Thoracic aorta (tissue), 2 donors: ENCODE measurements around the gene LEFTY1. TPM values are rescaled to one million over a fixed set of nuclear protein-coding genes. Genes with fewer than 3 reads are reported as not detected.

Experiments
- ATAC-seq: fragments of 150-250 bp; one replicate; pipeline ENCODE4 v1.8.0; 2017; ENCODE audit warnings: low read depth; ENCODE audit not compliant: insufficient number of reproducible peaks, low FRiP score
- DNase-seq: peaks from one replicate; pipeline ENCODE4 v3.0.0-alpha.2; 2020; ENCODE audit warnings: low spot score
- H3K27ac ChIP-seq, 2 donors: fragments of 200-600 bp; sonication (generic); 1 replicate in 1 of 2; 2 replicates in 1 of 2; pipeline ENCODE4 v1.5.1; 2016; ENCODE audit warnings: mild to moderate bottlenecking in 2 of 2, moderate library complexity in 2 of 2
- H3K27me3 ChIP-seq: fragments of 200-600 bp; sonication (generic); replicated peaks from 2 replicates; pipeline ENCODE4 v1.6.0; 2016; ENCODE audit warnings: mild to moderate bottlenecking; ENCODE audit not compliant: insufficient read depth
- H3K36me3 ChIP-seq: fragments of 200-600 bp; sonication (generic); one replicate; pipeline ENCODE4 v1.5.1; 2016
- H3K4me1 ChIP-seq, 2 donors: fragments of 200-600 bp; sonication (generic); 1 replicate in 1 of 2; 2 replicates in 1 of 2; pipeline versions ENCODE4 v1.5.1 to v1.6.0; 2016; ENCODE audit warnings: low read depth in 2 of 2, mild to moderate bottlenecking in 1 of 2; ENCODE audit not compliant: control insufficient read depth in 1 of 2
- H3K4me3 ChIP-seq: fragments of 200-600 bp; sonication (generic); 2 replicates; pipeline ENCODE4 v1.5.1; 2016; ENCODE audit warnings: mild to moderate bottlenecking
- H3K9me3 ChIP-seq: fragments of 200-600 bp; sonication (generic); 2 replicates; pipeline ENCODE4 v1.5.1; 2016
- CTCF ChIP-seq: fragments of 200-600 bp; sonication (generic); IDR thresholded peaks from one replicate; pipeline ENCODE4 v1.5.1; 2019; ENCODE audit warnings: antibody characterized with exemption
- total RNA-seq, 2 donors: library from RNA; depleted of rRNA; stranded (reverse); fragments of >200 nt; gene quantifications; one replicate each; pipeline versions ENCODE4 v1.1.0 to v1.2.3, GENCODE V29; 2016

Gene LEFTY1
- total RNA-seq, 2 donors from 2014 or later = not detected

- Histone ChIP-seq H3K4me1 (peaks cover 0 to 8% of the 10 kb centered on the region in 2 donors), H3K4me3 (no peak overlapping the region), H3K27me3 (no peaks in the 10 kb centered on the region), H3K27ac (no peak overlapping the region), H3K36me3 (peaks cover 30% of the 10 kb centered on the region), H3K9me3 (no peaks in the 10 kb centered on the region)
- no peak for ATAC-seq
- DNase-seq = no peak
- no peak for TF ChIP-seq CTCF
Measured at GRCh38 chr1:225844236-225845061, 44.5 kb downstream of the LEFTY1 start.

GRCh38 chr1:225843426-225843795 is 45.5 kb downstream of the LEFTY1 start:
- Histone ChIP-seq H3K27me3 (no peaks in the 10 kb centered on the region), H3K4me3 (no peak overlapping the region), H3K27ac (no peak overlapping the region), H3K4me1 (peaks cover 0 to 8% of the 10 kb centered on the region in 2 donors), H3K36me3 (peaks cover 31% of the 10 kb centered on the region), H3K9me3 (no peaks in the 10 kb centered on the region)
- DNase-seq (no peak), ATAC-seq (no peak)
- TF ChIP-seq CTCF = no peak

GRCh38 chr1:225842788-225843425 is 46.0 kb downstream of the LEFTY1 start:
- Histone ChIP-seq H3K9me3 (no peaks in the 10 kb centered on the region), H3K4me3 (no peak overlapping the region), H3K36me3 (peaks cover 31% of the 10 kb centered on the region), H3K4me1 (peaks cover 0 to 8% of the 10 kb centered on the region in 2 donors), H3K27me3 (no peaks in the 10 kb centered on the region), H3K27ac (no peak overlapping the region)
- DNase-seq = no peak
- no peak for TF ChIP-seq CTCF
- no peak for ATAC-seq

- no peak overlapping the region for H3K27ac ChIP-seq
- no peak for TF ChIP-seq CTCF
- ATAC-seq (no peak), DNase-seq (no peak)
- H3K36me3 ChIP-seq = peaks cover 24% of the 10 kb centered on the region
- H3K4me1 ChIP-seq = peaks cover 0 to 8% of the 10 kb centered on the region in 2 donors
- H3K4me3 ChIP-seq = no peak overlapping the region
- H3K9me3 ChIP-seq = no peaks in the 10 kb centered on the region
- H3K27me3 ChIP-seq = no peaks in the 10 kb centered on the region
Measured at GRCh38 chr1:225842074-225842473, 46.9 kb downstream of the LEFTY1 start.

- TF ChIP-seq CTCF = no peak
- peaks cover 21% of the 10 kb centered on the region for H3K36me3 ChIP-seq
- H3K27me3 ChIP-seq = no peaks in the 10 kb centered on the region
- H3K9me3 ChIP-seq = no peaks in the 10 kb centered on the region
- H3K27ac ChIP-seq = no peak overlapping the region
- ATAC-seq (no peak), DNase-seq (no peak)
- H3K4me3 ChIP-seq = no peak overlapping the region
- H3K4me1 ChIP-seq = peaks cover 0 to 11% of the 10 kb centered on the region in 2 donors
Measured at GRCh38 chr1:225840713-225841112, 48.2 kb downstream of the LEFTY1 start.
